Prostate gland (tissue), 2 donors: Measurements from ENCODE around the gene ESF1. TPM values are rescaled to one million over a fixed set of nuclear protein-coding genes. Genes with fewer than 3 reads are reported as not detected.
A peak's percentile ranks its signal among the peaks of the same experiment; 100 is the strongest.

ENCODE experiments used
- DNase-seq: peaks from one replicate; pipeline ENCODE4 v3.0.0-alpha.2; 2019; ENCODE audit warnings: low spot score
- H3K27ac ChIP-seq, 2 donors: fragments of 200-600 bp; sonication (generic); 2 replicates each; pipeline ENCODE4 v1.5.1; 2017 to 2019
- H3K27me3 ChIP-seq: fragments of 200-600 bp; sonication (generic); replicated peaks from 2 replicates; pipeline ENCODE4 v1.5.1; 2019; ENCODE audit not compliant: insufficient read depth
- H3K36me3 ChIP-seq, 2 donors: fragments of 200-600 bp; sonication (generic); 1 replicate in 1 of 2; 2 replicates in 1 of 2; pipeline versions ENCODE4 v1.5.1 to v1.8.1; 2017 to 2019
- H3K4me1 ChIP-seq: fragments of 200-600 bp; sonication (generic); replicated peaks from 2 replicates; pipeline ENCODE4 v1.5.1; 2019
- H3K4me3 ChIP-seq, 2 donors: fragments of 200-600 bp; sonication (generic); 2 replicates each; pipeline ENCODE4 v1.5.1; 2017 to 2019
- H3K9me3 ChIP-seq: fragments of 200-600 bp; sonication (generic); 2 replicates; pipeline ENCODE4 v1.5.1; 2017
- CTCF ChIP-seq, 4 experiments: fragments of 200-600 bp in 2 of 4; fragments of 450-650 bp in 2 of 4; sonication (generic) in 2 of 4; IDR thresholded peaks; 1 replicate in 3 of 4; 2 replicates in 1 of 4; pipeline ENCODE4 v1.5.1; 2016 to 2019; ENCODE audit warnings: antibody characterized with exemption in 4 of 4, mild to moderate bottlenecking in 2 of 4, moderate library complexity in 2 of 4
- POLR2A ChIP-seq: fragments of 450-650 bp; IDR thresholded peaks from one replicate; pipeline ENCODE4 v1.6.1; 2016; ENCODE audit warnings: antibody characterized with exemption, mild to moderate bottlenecking
- POLR2AphosphoS5 ChIP-seq: sonication (generic); formaldehyde crosslinking; IDR thresholded peaks from one replicate; pipeline ENCODE4 v1.6.1; 2017; ENCODE audit warnings: antibody characterized with exemption
- WGBS: methylation state at CpG from one replicate; pipeline ENCODE4 v1.1.5; 2018; 5-methylcytosine and 5-hydroxymethylcytosine counted together
- intact Hi-C: fragments of 100-400 bp; cut with DNase I; formaldehyde crosslinking; loops from one replicate; pipeline ENCODE4 v1.14.2; 2022
- total RNA-seq, 2 donors: library from RNA; depleted of rRNA; stranded (reverse); fragments of >200 nt; gene quantifications; one replicate each; pipeline ENCODE4 v1.1.0, GENCODE V29; 2016

ESF1 gene
- total RNA-seq, 2 donors from 2014 or later, result 6.2 to 13.3 TPM

DNA sequence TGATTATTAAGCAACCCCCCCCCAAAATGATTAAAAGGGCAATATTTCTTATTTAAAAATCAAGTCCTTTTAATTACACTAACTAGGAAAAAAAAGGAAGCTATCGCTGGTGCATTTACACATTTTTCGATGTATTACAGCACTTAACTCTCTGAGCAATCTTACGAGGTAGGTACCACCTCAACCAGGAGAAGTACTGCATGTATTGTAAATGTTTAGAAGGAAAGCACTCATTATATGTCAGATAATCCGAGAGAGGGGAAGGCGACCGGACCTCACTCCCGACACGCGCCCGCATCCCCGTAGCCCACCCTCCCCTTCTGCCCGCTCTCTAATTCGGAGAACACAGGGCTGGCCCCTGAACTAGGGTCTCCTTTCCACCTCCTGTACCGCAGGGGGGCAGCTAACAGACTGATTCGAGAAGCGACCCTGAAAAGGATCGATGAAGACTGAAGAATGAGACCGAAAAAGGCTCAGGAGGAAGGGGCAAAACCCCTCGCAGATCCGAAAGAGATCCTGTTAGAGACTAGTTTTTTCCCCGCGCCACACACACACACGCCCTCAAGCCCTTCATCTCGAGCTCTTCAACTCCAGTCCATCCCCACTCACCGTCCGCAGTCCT is 337 bp downstream of the ESF1 start:
- Histone ChIP-seq H3K27me3 (no peaks in the 10 kb centered on the region), H3K4me3 (peak overlapping the region; percentile 78 to 80), H3K27ac (peak overlapping the region; percentile 85 to 87), H3K36me3 (no peaks in the 10 kb centered on the region), H3K9me3 (no peaks in the 10 kb centered on the region), H3K4me1 (peaks cover 4% of the 10 kb centered on the region)
- intact Hi-C loops, result no loop called here
- under 1% methylated on average over 26 of the region's 26 CpGs for WGBS
- TF ChIP-seq POLR2A (no peak), CTCF (IDR thresholded peaks at IDR 0.05) (no peak), POLR2AphosphoS5 (no peak)
- no peak for DNase-seq

- Histone ChIP-seq H3K27me3 (no peaks in the 10 kb centered on the region), H3K27ac (no peak overlapping the region), H3K4me3 (no peak overlapping the region), H3K4me1 (peaks cover 4% of the 10 kb centered on the region), H3K36me3 (no peaks in the 10 kb centered on the region), H3K9me3 (no peaks in the 10 kb centered on the region)
- intact Hi-C loops, result no loop called here
- 91% methylated on average over 13 of the region's 13 CpGs for WGBS
- no peak for DNase-seq
- TF ChIP-seq POLR2AphosphoS5, result no peak
These were observed 1.2 kb downstream of the ESF1 start for GRCh38 chr20:13783528-13783927.

DNA sequence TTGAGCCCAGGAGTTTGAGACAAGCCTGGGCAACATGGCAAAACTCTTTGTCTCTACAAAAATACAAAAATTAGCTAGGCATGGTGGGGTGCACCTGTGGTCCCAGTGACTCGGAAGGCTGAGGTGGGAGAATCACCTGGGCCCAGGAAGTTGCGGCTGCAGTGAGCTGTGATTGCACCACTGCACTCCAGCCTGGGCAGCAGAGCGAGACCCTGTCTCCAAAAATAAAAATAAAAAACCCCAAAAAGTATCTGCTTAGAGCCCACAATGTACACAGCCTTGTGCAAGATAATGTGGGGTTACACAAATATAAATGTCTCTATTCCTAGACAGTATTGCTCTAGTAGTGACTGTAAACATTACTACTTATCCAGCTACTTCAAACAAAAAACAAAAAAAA is 5.9 kb downstream of the ESF1 start:
- no peaks in the 10 kb centered on the region for H3K36me3 ChIP-seq
- no peaks in the 10 kb centered on the region for H3K27me3 ChIP-seq
- no peaks in the 10 kb centered on the region for H3K4me1 ChIP-seq
- no peak for DNase-seq
- no peak overlapping the region for H3K4me3 ChIP-seq
- TF ChIP-seq CTCF (IDR thresholded peaks at IDR 0.05) (no peak), POLR2AphosphoS5 (no peak), POLR2A (no peak)
- H3K9me3 ChIP-seq, result no peaks in the 10 kb centered on the region
- intact Hi-C loops, result loop anchor here (10.0 kb wide), 1 partner anchor 224 kb away; no protein-coding TSS in a partner anchor
- H3K27ac ChIP-seq, result no peak overlapping the region
- 94% methylated on average over 3 of the region's 3 CpGs for WGBS

GRCh38 chr20:13777171-13777601 is 7.5 kb downstream of the ESF1 start:
- no peaks in the 10 kb centered on the region for H3K9me3 ChIP-seq
- TF ChIP-seq POLR2AphosphoS5 (no peak), POLR2A (no peak), CTCF (IDR thresholded peaks at IDR 0.05) (no peak)
- 63% methylated on average over 4 of the region's 4 CpGs for WGBS
- no peak overlapping the region for H3K4me3 ChIP-seq
- intact Hi-C loops, result loop anchor here (10.0 kb wide), 1 partner anchor 222 kb away; no protein-coding TSS in a partner anchor
- H3K4me1 ChIP-seq, result no peaks in the 10 kb centered on the region
- H3K36me3 ChIP-seq, result no peaks in the 10 kb centered on the region
- DNase-seq, result no peak
- no peaks in the 10 kb centered on the region for H3K27me3 ChIP-seq
- no peak overlapping the region for H3K27ac ChIP-seq

GRCh38 chr20:13775867-13776266 is 8.9 kb downstream of the ESF1 start:
- TF ChIP-seq POLR2AphosphoS5 (no peak), POLR2A (no peak), CTCF (IDR thresholded peaks at IDR 0.05) (no peak)
- 76% methylated on average over 4 of the region's 4 CpGs for WGBS
- no peak overlapping the region for H3K4me3 ChIP-seq
- H3K4me1 ChIP-seq, result no peaks in the 10 kb centered on the region
- intact Hi-C loops, result loop anchor here (10.0 kb wide), 1 partner anchor 221 kb away; no protein-coding TSS in a partner anchor
- H3K27me3 ChIP-seq, result no peaks in the 10 kb centered on the region
- no peak overlapping the region for H3K27ac ChIP-seq
- no peaks in the 10 kb centered on the region for H3K36me3 ChIP-seq
- no peak for DNase-seq
- no peaks in the 10 kb centered on the region for H3K9me3 ChIP-seq
